Measurements from ENCODE around the gene PROC.

DNA sequence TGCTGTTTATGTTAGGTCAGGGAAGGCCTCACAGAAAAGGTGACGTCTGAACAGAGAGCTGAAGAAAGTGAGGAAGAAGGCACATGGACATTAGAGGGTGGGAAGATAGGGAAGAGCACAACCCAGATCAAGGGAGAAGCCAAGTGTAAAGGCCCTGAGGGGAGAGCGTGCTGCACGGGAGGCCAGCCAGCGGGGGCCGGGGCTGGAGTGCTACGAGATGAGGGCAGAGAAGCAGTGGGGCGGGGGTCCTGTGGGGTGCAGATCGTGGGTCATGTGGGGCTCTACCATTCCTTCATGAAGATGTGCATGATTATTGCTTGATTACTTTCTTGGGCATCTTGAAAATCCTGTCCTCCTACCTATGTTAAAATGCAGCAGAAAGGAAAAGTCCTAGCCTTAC is 50.8 kb downstream of the PROC start:
- no peak for TF ChIP-seq POLR2AphosphoS5 (IDR thresholded peaks at IDR 0.05)
- TF ChIP-seq, protein P1, sequence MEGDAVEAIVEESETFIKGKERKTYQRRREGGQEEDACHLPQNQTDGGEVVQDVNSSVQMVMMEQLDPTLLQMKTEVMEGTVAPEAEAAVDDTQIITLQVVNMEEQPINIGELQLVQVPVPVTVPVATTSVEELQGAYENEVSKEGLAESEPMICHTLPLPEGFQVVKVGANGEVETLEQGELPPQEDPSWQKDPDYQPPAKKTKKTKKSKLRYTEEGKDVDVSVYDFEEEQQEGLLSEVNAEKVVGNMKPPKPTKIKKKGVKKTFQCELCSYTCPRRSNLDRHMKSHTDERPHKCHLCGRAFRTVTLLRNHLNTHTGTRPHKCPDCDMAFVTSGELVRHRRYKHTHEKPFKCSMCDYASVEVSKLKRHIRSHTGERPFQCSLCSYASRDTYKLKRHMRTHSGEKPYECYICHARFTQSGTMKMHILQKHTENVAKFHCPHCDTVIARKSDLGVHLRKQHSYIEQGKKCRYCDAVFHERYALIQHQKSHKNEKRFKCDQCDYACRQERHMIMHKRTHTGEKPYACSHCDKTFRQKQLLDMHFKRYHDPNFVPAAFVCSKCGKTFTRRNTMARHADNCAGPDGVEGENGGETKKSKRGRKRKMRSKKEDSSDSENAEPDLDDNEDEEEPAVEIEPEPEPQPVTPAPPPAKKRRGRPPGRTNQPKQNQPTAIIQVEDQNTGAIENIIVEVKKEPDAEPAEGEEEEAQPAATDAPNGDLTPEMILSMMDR (IDR thresholded peaks at IDR 0.05): no peak
- no peak for TF ChIP-seq POLR2A (IDR thresholded peaks at IDR 0.05)
